ENCODE results near the gene MTF1. TPM values are rescaled to one million over a fixed set of nuclear protein-coding genes. Genes with fewer than 3 reads are reported as not detected.

MTF1 gene
- total RNA-seq, 2 experiments from 2014 or later = 28.1 to 31.2 TPM

GRCh38 chr1:37836788-37837187 lies 22.6 kb downstream of the MTF1 start:
- Mint-ChIP-seq H3K4me3 (no peak overlapping the region), H3K9me3 (no peaks in the 10 kb centered on the region), H3K4me1 (ENCODE audit: low read depth) (no peaks in the 10 kb centered on the region), H3K27me3 (no peaks in the 10 kb centered on the region), H3K27ac (no peak overlapping the region), H3K36me3 (ENCODE audit: low read depth) (peaks cover 80% of the 10 kb centered on the region)
- no peaks in the 10 kb centered on the region for H3K9me3 ChIP-seq (ENCODE audit: control insufficient read depth in 1 of 2, insufficient read depth in 1 of 2, low read length in 2 of 2)
- H3K27me3 ChIP-seq (ENCODE audit: control insufficient read depth in 1 of 2, insufficient read depth in 2 of 2, low read length in 2 of 2) = no peaks in the 10 kb centered on the region
- ChIA-PET POLR2A (no interaction called here), CTCF (no interaction called here)
- H3K4me3 ChIP-seq (ENCODE audit: low read length) = no peak overlapping the region
- H3K27ac ChIP-seq (ENCODE audit: low read depth in 1 of 2, low read length in 2 of 2) = no peak overlapping the region
- DNase-seq (no peak), ATAC-seq (ENCODE audit: poor library complexity) (no peak)
- intact Hi-C loops (cut with DNase I, micrococcal nuclease) = no loop called here
- TF ChIP-seq CTCF (IDR thresholded peaks at IDR 0.05) = no peak
- H3K4me1 ChIP-seq (ENCODE audit: insufficient read depth, low read length) = no peaks in the 10 kb centered on the region
- H3K36me3 ChIP-seq (ENCODE audit: insufficient read depth, low read length) = peaks cover 88% of the 10 kb centered on the region

- no peaks in the 10 kb centered on the region for H3K4me1 ChIP-seq (ENCODE audit: insufficient read depth, low read length)
- ChIA-PET CTCF (no interaction called here), POLR2A (no interaction called here)
- no peak overlapping the region for H3K4me3 ChIP-seq (ENCODE audit: low read length)
- no peaks in the 10 kb centered on the region for H3K9me3 ChIP-seq (ENCODE audit: control insufficient read depth in 1 of 2, insufficient read depth in 1 of 2, low read length in 2 of 2)
- H3K36me3 Mint-ChIP-seq (ENCODE audit: low read depth) = peaks cover 84% of the 10 kb centered on the region
- no peak overlapping the region for H3K4me3 Mint-ChIP-seq
- no peak for TF ChIP-seq CTCF (IDR thresholded peaks at IDR 0.05)
- ATAC-seq (ENCODE audit: poor library complexity) = no peak
- no peak overlapping the region for H3K27ac ChIP-seq (ENCODE audit: low read depth in 1 of 2, low read length in 2 of 2)
- peaks cover 67% of the 10 kb centered on the region for H3K36me3 ChIP-seq (ENCODE audit: insufficient read depth, low read length)
- H3K9me3 Mint-ChIP-seq = no peaks in the 10 kb centered on the region
- H3K4me1 Mint-ChIP-seq (ENCODE audit: low read depth) = no peaks in the 10 kb centered on the region
- H3K27me3 Mint-ChIP-seq = no peaks in the 10 kb centered on the region
- no peaks in the 10 kb centered on the region for H3K27me3 ChIP-seq (ENCODE audit: control insufficient read depth in 1 of 2, insufficient read depth in 2 of 2, low read length in 2 of 2)
- no peak overlapping the region for H3K27ac Mint-ChIP-seq
- intact Hi-C loops (cut with DNase I, micrococcal nuclease) = no loop called here
- DNase-seq = no peak
Observed at GRCh38 chr1:37831809-37832208, 27.6 kb downstream of the MTF1 start.

GRCh38 chr1:37831109-37831508 lies 28.3 kb downstream of the MTF1 start:
- Mint-ChIP-seq H3K27ac (no peak overlapping the region), H3K9me3 (no peaks in the 10 kb centered on the region)
- intact Hi-C loops (cut with DNase I, micrococcal nuclease) = no loop called here

More at GRCh38 chr1:37831109-37831508, 28.3 kb downstream of the MTF1 start:
- Histone ChIP-seq H3K9me3 (ENCODE audit: control insufficient read depth in 1 of 2, insufficient read depth in 1 of 2, low read length in 2 of 2) (no peaks in the 10 kb centered on the region), H3K36me3 (ENCODE audit: insufficient read depth, low read length) (peaks cover 67% of the 10 kb centered on the region), H3K27ac (ENCODE audit: low read depth in 1 of 2, low read length in 2 of 2) (no peak overlapping the region), H3K27me3 (ENCODE audit: control insufficient read depth in 1 of 2, insufficient read depth in 2 of 2, low read length in 2 of 2) (no peaks in the 10 kb centered on the region), H3K4me1 (ENCODE audit: insufficient read depth, low read length) (no peaks in the 10 kb centered on the region), H3K4me3 (ENCODE audit: low read length) (no peak overlapping the region)
- no peak for TF ChIP-seq CTCF (IDR thresholded peaks at IDR 0.05)
- peaks cover 82% of the 10 kb centered on the region for H3K36me3 Mint-ChIP-seq (ENCODE audit: low read depth)
- ATAC-seq (ENCODE audit: poor library complexity) (no peak), DNase-seq (no peak)
- ChIA-PET CTCF (no interaction called here), POLR2A (no interaction called here)
- no peaks in the 10 kb centered on the region for H3K27me3 Mint-ChIP-seq
- no peaks in the 10 kb centered on the region for H3K4me1 Mint-ChIP-seq (ENCODE audit: low read depth)
- no peak overlapping the region for H3K4me3 Mint-ChIP-seq

Measured in CD4-positive, alpha-beta T cell (primary cell).